GM19025 (cell line): ENCODE data around the gene TMEM100.

Source experiments
- ATAC-seq: cut with Tn5 transposase; IDR thresholded peaks from one replicate; pipeline ENCODE4 v1.9.1; 2021; ENCODE audit warnings: mild to moderate bottlenecking, low read depth, moderate library complexity; ENCODE audit not compliant: unreplicated experiment

The TMEM100 gene, protein sequence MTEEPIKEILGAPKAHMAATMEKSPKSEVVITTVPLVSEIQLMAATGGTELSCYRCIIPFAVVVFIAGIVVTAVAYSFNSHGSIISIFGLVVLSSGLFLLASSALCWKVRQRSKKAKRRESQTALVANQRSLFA

DNA sequence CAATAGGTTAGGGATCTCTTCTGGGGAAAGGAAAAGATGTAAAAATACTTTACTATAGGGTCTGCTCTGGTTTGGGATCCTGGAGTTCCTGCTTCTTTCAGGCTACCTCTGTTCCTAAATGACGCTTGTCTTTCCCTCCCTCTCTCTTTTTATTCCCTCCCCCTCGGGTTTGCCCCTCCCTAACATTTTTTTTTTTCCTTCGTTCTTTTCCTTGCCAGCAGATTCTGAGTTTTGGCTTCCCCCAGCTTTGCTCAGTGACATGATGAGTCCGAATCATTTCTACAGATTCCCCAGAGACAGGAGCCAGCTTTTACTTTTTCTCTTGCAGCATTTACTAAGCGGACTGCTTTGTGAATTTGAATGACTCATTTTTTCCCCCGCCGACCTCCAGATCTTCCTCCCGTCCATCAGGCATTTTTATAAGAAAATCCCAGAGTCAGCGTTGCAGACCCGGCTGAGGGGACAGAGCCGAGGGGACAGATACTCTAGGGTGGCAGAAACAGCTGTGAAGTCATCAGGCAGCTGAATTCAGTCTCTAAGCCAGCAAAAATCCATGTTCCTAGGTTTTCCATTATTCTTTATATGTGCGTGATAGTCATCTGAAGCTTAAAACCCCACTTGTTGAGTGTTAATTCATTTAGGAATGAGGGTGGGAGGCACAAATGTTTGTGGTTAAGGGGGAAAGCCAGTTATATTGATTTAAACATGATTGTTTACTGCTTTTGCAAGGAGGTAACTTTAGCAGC, at the start of gene TMEM100:
TSS of gene TMEM100 (minus strand) at position 123 of the 746 bp plus-strand sequence. CDS start 1,794 bp downstream, outside the sequence.
- ATAC-seq: no peak

DNA sequence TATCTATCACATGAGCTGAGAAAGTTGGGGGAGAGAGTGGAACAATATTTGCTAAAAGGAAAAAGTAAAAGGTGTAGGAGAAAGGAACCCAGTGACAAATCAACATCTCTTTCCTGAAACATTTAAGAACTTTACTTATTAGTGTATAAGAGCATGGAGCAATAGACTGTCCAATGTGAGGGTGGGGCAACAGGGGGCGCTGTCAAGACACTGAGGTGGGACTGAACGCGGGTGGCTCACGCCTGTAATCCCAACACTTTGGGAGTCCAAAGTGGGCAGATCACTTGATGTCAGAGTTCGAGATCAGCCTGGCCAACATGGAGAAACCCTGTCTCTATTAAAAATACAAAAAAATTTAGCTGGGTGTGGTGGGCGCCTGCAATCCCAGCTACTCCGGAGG, 49.4 kb upstream of the TMEM100 start:
- ATAC-seq: no peak

DNA sequence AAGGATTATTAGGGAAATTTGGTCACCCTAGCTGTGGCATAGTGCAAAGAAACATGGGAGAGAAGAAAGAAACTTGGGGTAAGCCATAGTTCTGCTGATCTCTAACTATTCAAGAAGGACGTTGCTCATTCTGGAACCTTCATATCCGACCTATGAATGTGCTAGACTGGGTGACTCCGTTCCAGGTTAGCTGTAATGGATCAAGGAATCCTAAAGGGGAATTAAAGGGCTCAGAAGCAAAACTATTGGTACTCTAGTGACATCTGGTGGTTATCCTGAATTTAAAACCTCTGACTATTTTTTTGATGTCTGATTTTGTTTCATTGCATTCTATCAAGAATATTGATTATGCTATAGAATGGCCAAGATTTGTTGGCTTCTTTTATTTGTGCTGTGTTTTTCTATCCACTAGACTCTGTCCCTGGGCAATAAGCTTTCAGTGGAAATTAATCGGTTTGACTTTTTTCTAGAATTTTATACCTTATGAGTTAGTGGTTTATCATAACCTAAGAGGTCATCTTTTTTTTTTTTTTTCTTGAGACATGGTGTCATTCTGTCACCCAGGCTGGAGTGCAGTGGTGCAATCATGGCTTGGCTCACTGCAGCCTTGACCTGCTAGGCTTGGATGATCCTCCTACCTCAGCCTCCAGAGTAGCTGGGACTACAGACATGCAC, 47.7 kb upstream of the TMEM100 start:
- ATAC-seq: no peak

- no peak for ATAC-seq
These were observed 46.9 kb upstream of the TMEM100 start for GRCh38 chr17:55769625-55770000.

DNA sequence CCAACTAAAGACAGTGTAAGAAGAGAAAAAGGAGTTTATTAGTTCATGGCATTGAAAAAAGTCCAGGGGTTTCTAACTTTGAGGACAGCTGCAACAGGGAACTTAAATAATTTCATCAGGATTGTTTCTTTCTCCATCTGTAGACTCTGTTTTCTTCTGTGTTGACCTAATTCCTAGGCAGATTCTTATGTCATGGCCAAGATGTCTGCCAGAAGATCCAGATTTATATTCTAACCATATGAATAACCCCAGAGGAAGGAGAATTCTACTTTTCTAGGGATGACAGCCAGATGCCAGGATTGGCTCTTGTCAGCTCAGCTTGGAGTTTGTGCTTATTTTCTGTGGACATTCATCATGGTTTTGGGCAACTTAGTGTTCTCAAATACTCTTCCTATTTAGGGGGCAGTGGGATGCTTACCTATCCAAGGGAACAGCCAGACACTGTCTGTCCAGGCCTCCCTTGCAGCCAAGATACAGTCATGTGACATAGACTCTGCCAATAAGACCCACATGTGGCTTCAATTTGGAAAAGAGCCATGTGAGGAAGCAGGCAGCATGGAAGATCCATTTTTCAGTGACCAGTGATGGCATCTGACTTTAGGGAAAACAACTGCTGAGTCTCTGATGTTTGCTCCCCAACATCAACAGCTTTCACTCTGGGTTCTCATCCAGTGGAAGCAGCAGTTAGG, 46.4 kb upstream of the TMEM100 start:
- no peak for ATAC-seq

- ATAC-seq: no peak
These were observed 42.8 kb upstream of the TMEM100 start for GRCh38 chr17:55765472-55765871.

- no peak for ATAC-seq
These were observed 41.9 kb upstream of the TMEM100 start for GRCh38 chr17:55764610-55765009.

DNA sequence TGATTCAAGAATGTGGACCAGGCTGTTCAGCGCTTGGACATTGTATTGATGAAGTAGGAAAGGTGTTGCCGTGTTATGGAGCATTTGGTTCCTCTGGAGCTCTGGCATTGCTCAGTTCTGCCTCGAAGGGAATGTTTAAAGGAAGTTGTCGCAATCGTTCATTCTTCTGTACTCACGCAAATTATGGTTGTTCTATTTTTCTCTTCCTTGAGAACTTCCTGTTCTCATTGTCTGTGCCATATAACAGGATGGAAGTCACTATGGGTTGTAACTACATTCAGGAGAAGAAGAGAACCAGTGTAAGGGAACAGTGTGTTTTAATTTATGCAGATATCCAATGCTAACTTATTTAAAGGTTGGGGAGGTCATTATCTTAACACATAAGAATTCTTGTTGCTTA, 41.2 kb upstream of the TMEM100 start:
- no peak for ATAC-seq

DNA sequence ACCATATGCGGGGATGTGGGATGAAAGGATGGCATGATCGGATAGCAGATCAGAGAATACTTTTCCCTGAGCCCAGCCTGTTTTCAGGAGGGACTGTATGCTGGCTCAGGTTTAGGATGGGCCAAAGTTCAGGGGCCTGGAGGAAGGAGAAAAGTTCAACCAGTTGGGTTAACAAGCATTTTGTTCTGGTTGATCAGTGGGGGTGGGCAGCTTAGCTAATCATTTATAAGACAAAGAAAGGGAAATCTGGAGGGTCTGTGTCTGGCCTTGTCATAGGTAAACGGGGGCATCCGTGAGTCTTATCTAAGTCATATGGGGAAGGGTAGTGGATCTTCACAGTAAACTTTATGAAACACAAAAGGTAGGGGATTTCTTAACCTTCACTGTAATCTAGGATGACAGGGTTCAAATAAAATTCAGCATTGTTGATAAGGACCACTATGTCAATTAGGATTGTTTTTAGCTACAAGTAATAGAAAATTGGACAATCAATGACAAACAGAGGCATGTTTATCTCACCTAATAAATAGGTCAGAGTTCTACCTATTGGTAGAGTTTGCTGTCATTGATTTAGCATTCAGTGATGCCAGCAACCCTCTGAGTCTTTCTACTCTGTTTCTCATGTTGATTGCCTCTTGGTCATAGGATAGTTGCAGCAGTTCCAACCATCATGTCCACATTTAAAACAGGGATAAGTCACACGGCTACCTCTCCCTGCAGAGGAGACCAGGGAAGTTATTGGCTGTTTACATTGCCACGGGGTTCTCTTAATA, 39.6 kb upstream of the TMEM100 start:
- ATAC-seq: no peak

DNA sequence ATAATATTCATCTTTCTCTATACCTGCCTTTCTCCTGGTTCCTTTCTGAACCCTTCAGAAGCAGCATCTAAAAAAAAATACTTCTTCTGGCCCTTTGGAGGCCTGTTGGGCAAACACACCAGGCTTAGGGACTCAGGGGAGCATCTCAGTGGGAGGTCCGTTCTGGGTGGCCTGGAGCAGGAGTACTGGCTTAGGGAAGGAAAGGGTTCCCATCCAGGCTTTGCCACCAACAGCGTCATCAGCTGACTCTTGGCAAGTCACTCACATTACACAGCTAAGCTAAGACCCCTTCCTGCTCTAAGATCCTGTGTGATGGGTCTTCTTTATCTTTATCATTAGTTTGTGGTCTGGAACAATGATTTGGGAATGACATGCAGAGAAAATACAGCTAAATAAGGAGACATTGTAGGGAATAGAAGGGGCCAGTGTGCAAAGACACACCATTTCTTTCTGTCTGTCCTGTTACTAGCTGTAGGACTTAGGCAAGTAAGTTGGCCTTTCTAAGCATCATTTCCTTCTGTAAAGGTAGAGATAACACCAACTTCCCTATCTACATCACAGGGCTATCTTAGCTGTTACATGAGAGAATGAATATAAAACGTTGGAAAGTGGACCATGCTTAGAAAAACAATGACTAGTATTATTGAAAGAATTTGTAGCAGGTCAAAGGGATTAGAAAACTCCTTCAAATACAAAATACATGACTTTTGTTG, 38.1 kb upstream of the TMEM100 start:
- ATAC-seq: no peak

GRCh38 chr17:55758171-55758570, 35.5 kb upstream of the TMEM100 start:
- ATAC-seq: no peak

GRCh38 chr17:55757659-55758058, 35.0 kb upstream of the TMEM100 start:
- ATAC-seq: peak; percentile 66

DNA sequence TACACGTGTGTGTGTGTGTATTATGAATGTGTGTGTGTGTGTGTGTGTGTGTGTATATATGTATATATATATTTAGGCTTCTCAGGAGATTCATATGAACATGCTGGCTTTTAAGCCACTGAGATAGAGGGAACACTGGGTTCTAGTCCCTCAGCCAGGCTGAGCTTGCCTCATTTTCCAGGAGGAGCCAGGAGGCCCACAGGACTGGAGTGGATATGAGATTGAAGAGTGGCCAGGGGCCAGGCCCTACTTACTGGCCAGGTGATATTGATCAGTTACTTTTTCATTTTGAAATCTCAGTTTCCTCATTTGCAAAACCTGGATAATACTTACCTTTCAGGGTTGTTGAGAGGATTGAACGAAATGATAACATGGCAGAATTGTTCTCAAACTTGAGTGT, 34.0 kb upstream of the TMEM100 start:
- ATAC-seq: no peak

DNA sequence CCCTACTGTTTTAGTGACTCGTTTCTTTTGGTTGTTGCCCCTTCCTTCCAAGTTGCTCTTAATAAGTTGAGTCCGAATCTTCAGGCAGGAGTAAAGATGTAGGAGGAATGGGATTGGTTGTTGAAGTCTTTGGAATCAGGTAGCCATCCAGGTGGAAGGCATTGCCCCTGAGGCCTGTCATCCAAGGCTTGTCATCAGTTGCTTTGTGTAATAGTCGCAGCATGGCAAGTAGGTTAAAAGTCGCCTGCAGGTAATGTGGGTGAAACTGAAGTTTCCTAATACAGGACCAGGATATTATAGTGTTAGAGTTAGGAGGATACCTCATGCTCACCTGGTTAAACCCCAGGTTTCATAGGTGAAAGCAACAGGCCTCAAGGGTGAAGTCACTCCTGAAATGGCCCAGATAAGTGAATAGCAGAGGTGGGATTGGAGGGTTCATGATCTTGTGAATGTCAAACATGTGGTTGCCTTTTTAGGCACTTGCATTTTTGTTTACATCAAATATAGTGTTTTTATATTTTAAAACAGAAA, 29.1 kb upstream of the TMEM100 start:
- ATAC-seq: no peak

- ATAC-seq: peak; percentile 100
These were observed 28.3 kb upstream of the TMEM100 start, which contains the start of gene PCTP for GRCh38 chr17:55750750-55751657. PCTP (plus strand) TSS chr17:55751051; CDS start chr17:55751104, 53 bp downstream.

- ATAC-seq: no peak
These were observed 27.3 kb upstream of the TMEM100 start for GRCh38 chr17:55749985-55750384.

GRCh38 chr17:55748841-55749240, 26.2 kb upstream of the TMEM100 start:
- ATAC-seq: no peak

DNA sequence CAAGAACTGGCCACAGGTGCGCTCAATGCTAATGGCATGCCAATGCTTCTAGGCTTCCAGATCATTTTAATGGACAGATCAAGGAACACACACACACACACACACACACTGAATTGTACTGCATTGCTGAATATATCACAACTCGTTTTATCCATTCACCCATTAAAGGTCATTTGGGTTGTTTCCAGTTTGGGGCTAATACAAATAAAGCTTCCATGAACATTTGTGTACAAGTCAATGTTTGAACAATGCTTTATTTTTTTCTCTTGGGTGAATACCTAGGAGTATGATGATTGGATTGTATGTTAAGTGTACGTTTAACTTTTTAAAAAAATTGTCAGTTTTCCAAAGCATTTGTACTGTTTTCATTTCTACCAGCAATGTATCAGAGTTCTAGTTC, 24.5 kb upstream of the TMEM100 start:
- ATAC-seq: no peak

DNA sequence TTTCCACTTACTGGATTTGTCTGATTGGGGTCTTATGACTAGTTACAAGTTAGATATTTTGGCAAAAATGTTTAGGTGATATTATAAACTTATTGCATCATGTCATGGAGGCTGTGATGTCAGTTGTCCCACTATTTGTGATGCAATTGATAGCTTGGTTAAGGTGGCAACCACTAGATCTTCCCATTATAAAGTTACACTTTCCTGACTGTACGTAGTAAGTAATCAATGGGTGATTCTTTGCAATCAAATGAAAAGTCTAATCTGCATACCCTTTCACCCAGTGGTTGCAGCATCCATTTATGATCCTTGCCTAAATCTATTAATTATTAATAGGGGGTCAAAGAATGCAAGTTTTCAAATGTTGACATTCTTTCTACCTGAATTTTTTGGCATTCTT, 23.8 kb upstream of the TMEM100 start:
- ATAC-seq: no peak
